GM21526 (cell line): ENCODE measurements around the gene CXCL17.

ENCODE experiments used
- ATAC-seq: cut with Tn5 transposase; IDR thresholded peaks from one replicate; pipeline ENCODE4 v1.9.1; 2021; ENCODE audit warnings: moderate library complexity; ENCODE audit not compliant: unreplicated experiment, low FRiP score

CXCL17 gene

DNA sequence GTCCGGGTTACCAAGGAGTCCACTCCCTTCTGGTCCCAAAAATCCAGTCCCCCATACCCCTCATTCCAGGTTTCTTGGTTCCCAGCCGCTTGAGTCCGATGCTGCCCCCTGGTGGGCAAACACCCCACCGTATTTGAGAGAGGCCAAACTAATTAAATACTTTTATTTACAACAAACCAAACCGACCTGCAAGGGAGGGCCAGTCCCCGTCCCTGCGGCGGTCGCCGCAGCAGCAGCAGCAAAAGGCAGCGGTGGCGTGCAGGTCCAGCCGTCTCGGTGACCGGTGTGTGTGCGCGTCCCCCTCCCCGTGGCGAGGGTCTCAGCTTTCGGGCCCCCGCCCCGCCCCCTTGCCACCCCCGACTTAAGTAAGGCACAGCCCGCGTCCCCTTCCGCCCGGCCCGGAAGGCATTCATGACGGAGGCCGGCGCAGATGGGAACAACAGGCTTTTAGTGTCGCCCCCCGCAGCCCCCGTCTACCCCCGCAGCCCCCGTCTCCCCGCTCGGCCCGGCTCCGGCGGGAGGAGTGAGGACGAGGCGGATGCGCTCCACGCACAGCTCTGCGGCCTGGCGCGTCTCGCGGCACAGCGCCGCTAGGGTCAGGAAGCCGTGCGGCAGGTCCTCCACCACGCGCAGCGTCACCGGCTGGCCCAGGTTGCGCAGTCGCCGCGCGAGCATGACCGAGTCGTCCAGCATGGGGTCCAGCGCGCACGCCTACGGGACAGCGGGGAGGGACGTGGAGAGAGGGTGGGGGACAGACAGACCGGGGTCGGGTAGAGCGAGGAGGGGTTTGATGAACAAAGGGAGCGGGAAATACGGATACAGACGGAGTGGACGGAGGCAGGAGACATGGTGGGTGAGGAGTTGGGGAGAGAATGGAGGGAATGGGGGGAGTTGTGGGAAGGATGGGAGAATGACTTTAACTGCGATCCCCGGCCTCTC lies 41.1 kb downstream of the CXCL17 start:
- no peak for ATAC-seq

DNA sequence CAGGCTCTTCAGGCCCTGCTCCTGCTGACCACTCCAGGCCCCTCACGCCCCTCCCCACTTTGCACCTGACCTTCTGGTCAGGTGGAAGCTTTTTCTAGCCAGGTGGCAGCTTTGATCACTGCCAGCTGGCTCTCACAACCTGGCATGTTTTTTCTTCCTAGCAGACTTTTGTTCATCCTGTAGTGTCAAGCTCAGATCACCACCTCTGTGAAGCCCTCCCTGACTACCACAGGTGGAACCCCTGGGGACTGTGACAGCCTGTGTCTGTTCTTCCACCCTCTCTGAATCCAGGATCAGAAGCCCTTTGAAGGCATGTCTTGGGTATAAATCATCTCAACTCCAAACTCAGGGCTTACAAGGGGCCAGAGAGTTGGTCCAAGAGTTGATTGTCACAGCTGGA lies 42.3 kb downstream of the CXCL17 start:
- no peak for ATAC-seq

DNA sequence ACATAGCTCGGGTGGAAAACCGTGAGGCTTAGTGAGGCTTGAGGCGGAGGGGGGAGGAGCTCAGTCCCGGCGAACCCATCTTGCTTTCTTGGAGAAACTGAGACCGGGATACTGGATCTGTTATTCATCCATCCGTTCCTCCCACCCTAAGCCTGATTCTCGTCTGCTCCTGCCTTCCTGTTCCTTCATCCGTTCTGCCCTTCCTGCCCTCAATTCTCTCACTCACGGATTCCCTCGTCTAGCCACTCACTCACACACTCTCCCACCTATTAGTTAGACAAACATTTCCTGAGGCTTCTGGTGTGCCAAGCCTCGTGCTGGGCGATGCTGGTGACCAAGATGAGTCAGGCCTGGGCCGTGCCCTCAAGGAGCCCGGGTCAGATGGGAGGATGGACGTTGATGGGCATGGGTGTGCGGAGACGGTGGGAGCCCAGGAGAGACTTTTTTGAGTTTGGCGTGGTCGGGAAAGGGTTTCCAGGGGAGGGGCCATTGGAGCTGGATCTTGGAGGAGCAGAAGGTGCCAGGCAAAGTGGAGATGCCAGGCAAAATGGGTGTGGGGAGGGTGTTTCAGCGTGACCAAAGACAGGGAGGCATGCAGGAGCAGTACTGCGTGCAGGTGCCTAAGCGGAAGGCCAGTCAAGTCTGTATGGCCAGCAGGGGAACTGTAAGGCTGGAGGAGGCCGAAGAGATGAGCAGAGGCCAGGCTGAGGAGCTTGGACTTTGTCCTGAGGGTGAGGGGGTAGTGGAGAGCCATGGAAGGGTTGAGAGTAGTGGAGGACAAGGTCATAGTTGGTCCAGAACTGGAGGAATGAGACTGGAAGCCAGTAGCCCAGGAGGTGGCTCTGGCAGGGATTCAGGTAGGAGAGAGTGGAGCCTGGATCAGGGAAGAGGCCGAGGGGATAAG lies 45.2 kb downstream of the CXCL17 start:
- no peak for ATAC-seq

DNA sequence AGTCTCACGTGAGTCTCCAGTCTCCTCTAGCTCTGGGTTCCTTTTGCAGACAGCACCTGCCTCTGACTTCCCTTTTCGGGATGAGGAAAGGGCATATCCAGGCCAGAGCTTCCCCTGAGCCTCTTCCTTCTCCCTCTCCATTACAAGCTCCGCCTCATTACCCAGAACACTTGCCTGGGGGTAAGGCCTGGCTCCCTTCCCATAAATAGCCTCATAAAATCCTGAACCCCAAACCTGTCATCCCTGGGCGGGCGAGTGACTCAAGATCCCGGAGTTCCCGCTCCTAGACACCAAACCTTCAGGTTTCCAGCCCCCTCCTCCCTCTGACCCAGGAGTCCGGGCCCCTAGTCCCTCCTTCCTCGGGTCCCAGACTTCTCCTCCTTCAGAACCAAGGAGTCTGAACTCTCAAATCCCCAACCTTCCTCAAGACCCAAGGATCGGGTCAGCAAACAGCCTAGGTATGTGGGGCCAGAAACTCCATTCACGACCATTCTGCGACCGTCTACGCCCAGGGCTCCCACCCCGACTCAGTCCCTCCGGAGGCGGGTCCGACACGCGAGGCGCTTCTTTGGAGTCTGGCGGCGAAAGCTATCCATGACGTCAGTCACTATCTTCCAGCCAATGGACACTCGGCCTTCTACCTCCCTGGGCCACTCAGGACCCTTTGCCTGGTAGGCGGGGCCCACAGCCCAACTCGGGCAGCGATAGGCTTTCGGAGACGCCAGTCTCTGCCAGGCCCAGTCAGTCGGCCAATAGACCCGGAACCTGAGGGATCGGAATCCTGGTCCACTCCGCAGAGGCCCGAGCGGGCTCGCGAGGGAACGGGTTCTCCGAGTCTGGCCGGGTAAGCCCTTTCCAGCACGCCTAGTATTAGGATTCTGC lies 46.1 kb downstream of the CXCL17 start:
- peak; percentile 91 for ATAC-seq

DNA sequence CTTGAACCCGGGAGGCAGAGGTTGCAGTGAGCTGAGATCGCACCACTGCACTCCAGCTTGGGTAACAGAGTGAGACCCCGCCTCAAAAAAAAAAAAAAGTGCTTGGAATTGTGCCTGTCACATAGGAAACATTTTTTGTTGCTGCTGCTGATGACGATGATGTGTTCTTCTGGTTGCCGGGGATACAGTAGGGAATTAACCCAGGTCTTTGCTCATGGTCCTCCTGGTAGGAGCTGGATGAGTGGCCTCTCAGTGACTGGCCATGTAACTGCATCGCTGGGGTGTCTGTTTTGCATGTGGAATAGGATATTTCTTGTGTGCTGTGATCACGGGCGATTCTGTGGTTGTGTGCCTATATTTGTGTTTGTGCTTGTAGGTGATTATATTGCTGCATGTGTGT lies 48.0 kb downstream of the CXCL17 start:
- ATAC-seq: no peak

DNA sequence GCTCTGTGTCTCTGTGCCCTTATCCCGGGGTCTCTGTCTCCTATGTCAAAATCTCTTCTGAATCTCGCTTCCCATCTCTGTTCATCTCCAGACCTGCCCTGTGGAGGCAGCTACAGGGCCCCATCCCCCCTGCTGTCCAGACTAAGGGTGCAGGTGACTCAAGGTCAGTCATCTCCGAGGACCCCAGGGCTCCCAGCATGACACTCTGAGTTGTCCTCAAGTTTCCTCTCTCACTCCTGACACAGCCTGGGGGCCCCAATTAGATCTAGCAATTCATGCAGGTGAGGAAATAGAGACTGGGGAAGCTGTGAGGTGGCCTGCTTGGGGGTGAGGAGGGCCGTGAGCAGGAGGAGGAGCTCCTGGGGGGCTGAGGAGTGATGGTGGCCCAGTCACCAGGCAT lies 50.6 kb downstream of the CXCL17 start:
- no peak for ATAC-seq

DNA sequence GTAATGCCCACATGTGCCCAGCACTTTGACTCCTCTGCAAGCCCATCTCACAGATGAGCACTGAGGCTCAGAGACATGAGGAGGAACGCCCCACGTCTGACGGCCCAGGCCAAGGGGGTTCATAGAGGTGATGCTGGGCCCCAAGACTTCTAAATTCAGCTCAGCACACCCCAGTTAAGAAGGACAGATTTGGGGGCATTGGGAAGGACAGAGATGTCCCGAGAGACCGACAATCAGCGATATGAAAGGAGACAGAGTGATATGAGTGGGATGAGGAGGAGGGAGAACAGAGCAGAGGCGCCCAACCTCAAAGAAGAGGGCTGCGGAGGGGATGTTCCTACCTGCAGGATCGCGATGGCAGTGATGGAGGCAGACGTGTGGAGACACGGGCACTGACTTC lies 52.8 kb downstream of the CXCL17 start, which contains the start of gene CNFN:
Gene CNFN (minus strand): TSS at position 399 of the 400 bp plus-strand sequence. CDS start 1,260 bp downstream, outside the sequence.
- no peak for ATAC-seq

DNA sequence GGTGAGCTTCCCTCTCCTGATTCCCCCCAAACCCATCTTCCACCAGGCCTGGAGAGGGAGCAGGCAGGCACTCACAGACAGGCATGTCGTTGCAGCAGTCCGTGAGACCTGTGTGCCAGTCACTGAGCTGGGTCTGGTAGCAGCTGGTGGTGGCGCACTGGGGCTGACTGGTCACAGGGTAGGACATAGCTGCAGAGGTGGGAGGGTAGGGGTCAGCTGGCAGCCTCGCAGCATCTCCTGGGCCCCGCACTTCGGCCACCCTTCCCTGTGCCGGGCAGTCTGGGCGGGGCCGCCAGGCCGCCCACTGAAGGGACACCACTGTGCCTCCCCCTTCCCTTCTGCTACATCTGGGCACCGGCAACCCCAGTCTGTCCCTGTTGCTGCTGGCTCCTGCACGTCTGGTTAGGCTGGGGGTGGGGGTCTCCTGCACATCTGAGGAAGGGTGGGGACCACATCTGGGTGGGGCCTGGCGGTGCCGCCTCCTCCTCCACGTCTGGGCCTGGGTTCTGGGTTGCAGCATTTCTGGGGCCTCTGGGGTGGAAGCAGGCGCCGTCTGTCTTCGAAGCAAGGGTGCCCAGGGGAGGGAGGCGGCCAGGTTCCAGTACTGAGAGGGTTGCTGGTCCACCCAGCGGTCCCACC lies 53.8 kb downstream of the CXCL17 start:
- ATAC-seq: no peak

DNA sequence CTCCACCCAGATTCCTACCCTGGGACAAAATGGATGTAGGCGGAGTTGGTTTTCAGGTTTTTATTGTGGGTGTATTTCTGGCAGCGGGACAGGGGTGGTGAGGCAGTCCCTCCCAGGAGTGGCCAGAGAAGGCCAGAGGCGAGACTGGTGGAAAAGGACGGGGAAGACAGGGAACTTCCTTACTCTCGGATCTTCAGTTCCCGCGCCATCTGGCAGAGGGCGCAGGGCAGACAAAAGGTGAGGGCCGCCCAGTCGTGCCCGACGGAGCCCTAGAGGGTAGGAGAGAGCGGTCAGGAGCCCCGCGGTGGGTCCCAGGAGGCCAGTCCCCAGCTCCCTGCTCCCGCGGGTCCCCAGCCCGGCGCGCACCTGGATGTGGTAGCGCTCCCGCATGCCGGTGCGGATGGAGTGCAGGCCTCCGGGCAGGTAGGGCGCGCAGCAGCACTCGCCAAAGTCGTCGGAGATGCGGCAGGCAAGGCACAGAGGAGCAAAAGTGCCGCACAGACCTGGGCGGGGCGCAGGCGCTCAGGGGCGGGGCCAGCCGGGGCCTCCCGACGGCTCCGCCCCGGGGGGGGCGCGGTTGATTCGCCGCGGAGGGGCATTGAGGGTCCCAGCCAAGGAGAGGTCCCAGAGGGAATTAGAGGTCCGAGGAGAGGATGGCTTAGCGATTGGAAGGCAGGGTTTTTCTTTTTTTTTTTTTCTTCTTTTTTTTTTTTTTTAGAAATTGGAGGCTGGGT lies 55.6 kb downstream of the CXCL17 start:
- no peak for ATAC-seq

DNA sequence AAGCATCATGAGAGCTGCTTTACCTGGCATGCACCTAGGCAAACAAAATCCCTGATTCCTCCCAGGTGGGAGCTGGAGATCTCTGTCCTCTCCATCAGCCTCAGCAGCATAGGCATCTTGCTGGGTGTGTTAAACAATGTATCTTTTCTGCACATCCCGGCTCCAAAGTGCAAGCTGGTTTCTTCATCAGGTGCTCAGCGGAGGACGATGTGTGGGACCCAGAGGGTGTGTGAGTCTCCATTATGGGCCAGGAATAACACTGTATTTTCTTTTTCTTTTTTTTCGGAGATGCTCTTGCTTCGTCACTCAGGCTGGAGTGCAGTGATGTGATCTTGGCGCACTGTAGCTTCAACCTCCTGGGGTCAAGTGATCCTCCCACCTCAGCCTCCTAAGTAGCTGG lies 62.6 kb downstream of the CXCL17 start:
- no peak for ATAC-seq
